Stimulated activated CD8-positive, alpha-beta memory T cell treated with anti-CD3 and anti-CD28 coated beads, Interleukin-12 subunit alpha, Interleukin-12 subunit beta, amount 100 ng/mL, for 4 hours (primary cell): ENCODE results near the gene GHRL.

Experiments
- DNase-seq: peaks from one replicate; pipeline ENCODE4 v3.0.0-alpha.2; 2020; ENCODE audit warnings: low read depth

Gene GHRL, protein sequence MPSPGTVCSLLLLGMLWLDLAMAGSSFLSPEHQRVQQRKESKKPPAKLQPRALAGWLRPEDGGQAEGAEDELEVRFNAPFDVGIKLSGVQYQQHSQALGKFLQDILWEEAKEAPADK

DNA sequence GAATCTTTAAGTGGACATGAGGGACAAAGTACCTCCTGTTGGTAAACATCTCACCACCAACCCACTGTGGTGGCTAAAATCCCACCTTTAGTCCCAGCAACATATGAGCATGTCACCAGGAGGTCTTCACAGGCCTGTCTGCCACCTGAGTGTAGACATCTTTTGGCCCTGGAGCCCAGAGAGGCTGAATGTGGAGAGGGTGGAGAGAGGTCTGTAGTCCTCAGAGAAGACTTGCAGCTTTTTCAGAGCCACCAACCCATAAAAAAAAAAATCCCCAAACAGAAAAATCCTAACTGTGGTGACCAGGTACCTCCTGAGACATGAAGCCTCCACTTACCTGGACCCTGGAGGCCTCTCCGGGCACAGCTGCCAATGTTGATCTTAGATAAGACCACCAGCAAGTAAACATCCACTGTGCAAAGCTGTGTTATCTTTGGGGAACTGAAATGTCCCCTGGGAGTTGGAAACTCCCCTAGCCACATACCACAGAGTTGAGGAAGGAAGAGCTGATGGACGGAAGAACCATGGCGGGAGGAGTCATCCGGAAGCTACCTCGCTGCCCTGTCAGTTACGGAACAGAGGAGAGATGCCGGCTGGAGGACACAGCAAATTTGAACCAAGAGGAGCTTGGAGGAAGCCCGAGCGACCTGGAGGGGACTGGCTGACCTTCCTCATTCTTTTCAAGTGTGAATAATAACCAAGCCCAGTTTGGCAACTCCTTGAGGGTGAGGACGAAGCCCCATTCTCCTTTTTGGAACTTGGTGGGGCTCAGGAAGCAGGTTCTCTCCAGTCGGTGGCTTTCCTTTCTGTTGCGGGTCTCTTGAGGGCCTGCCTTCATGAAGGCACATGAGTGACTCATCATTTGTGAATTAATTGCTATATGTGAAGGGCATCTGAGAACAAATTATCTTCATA lies at the start of gene GHRL:
GHRL (minus strand) TSS at position 443 of the 915 bp plus-strand sequence. CDS start 2,767 bp downstream, outside the sequence.
- no peak for DNase-seq

DNA sequence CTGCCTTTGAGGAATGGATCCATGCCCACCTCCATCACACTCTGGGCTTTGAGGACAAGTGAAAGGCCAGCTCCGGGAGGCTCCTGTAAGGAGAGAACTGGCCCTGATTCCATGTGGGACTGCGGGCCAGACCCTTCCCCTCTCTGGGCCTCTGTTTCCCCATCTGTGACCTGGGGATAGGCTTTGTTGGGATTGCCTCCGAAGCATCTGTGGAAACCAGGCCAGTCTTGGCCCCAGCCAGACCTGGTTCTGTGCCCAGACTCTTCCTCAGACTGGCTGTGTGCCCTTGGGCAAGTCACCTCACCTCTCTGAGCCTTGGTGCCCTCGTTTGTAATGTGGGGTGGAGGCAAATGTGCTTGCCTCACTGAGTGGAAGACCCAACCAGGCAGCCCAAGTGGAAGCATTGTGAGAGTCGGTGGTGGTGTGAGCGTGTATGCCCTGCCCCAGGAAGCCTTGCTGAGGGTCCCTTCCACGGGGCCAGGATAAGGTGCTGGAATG lies 49.2 kb upstream of the GHRL start:
- no peak for DNase-seq

DNA sequence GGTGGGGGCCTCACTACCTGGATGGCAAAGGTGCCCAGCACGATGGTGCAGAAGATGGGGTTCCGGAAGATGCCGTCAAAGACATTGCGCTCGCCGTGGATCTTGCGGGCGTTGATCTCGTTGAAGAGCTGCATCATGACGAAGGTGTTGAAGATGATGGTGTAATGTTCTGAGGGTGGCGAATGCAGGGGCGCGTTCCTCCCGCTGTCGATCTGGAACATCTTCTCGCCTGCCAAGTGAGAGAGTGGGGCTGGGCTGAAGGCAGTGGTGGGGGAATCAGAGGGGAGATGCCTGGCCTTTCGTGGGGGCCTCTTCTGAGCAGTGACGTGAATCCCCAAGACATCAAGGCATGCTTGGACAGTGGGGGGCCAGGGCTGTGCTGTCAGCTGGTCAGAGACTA lies 47.7 kb upstream of the GHRL start:
- no peak for DNase-seq

DNA sequence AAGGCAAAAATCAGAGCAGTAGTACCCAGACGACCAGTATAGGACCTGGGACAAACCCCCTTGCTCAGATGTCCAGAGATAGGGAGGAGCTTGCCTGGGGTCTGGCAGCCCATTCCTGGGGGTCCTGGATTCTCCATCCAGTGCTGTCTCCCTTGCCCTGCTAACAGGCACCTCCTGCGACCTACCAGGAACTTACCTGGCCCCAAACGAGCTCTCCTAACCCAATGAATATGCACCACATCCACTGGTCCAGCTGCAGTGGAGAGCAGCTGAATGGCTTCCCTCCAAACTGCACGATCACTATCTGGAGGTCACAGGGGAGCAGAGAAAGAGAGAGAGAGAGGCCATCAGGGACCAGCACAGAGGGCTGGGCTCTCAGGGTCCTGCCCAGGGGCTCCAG lies 47.3 kb upstream of the GHRL start:
- no peak for DNase-seq

DNA sequence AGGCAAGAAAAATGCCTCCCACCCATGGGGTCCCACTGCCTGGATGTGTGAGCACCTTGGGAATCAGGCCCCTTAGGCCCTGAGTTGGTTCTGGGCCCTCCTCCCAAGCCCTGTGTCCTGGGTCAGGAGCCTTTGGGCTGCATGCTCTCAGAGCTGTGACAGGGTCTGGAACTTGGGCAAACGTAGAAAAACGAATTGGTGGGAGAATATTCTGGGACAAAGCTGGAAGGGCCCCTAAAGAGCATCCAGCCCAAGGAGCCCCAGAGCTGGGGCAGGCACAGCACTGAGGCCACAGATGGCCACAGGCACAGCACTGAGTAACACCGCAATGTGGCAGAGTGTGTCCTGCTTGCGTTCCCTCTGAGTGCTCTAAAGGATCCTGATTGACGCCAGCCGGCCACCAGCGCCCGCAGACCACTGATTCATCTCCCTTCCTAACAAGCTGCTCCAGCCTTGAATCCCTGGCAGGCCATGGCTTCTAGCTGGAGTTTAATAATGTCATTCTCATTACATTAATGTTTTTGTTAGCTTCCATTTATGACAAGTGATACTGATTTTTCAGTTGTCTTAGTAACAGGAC lies 46.7 kb upstream of the GHRL start:
- DNase-seq, result no peak

DNA sequence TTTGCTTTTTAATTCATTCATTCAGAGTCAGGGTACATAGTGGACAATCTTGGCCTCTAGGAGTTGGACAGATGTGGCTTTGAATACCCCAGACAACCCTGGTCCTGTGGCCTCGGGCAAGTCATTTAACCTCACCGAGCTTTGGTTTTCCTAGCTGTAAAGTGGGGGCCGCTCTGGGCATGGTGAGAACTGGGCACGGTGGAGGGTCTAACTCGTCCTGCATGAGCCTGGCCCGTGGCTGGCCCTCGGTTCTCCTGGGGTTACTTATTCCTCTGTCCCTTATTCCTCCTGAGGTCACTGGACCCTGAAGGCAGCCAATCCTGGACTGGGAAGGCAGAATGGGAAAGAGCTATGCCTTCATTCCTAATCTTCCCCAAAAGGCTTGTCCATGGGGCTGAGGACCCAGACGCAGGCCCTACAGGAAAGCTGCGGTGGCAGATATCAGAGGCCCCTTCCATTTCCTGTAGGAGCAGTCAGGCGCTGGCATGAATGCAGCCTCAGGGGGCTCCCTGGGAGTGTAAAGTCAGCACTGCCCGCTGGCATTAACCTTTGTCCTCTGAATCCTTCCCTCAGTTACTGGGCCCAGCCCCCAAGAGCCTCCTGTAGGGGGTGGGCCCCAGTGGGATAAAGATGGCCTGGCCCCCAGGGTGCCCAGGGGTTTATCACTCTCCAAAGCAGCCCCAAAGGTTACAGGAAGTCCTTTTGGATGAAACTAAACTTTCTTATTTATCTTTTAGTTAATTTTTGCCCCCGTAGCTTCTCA lies 46.0 kb upstream of the GHRL start:
- DNase-seq, result no peak

DNA sequence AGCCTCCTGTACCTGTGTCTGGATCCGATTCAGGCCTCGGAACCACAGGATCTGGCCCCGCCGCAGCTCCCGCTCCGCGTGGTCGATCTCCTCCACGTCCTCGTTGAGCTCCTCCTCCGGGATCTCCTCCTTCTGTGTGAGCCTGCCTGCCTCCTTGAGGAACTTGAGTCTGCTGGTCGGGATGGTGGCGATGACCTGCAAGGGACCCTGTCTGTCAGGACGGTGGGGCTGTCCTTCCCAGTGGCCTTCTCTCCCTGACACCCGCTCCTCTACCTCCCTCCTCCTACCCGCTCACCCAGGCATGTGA lies 45.4 kb upstream of the GHRL start:
- DNase-seq, result no peak

DNA sequence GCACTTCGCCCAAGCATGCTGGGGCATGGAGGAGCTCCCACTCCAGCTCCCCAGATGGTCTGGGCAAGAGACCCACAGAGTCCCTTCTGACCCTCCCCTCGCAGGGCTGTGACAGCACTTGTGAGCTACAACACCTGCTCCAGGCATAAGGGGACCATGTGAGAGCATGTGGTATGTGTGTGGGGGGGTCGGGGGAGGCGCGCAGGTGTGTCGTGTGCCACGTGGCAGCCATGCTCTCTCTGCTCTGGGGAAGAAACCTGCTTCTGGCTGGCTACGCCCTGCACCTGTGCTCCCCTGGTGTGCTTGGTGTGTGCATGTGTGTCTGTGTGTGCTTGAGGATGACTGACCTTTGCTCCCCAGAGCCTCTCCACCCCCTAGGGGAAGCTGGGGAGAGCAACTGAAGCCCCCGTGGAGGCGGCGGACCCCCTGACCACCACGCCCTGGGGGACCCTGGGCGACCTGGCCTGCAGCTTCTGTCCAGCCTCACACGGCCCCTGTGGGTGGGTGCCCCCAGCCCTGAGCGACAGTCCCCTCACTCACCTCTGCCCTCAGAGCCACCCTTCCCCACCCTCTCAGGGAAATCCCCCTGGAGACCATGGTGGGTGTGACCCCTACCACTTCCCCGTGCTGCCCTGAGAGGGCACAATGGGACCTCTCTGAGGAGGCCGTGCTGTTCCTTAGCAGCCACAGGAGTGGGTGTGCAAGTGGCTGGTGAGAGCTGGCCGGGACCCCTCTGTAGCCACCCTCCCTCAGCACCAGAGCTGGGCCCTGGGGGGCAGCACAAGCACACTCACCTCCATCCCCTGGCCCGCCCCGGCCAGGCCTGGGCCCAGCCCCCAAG lies 44.8 kb upstream of the GHRL start:
- DNase-seq, result no peak

DNA sequence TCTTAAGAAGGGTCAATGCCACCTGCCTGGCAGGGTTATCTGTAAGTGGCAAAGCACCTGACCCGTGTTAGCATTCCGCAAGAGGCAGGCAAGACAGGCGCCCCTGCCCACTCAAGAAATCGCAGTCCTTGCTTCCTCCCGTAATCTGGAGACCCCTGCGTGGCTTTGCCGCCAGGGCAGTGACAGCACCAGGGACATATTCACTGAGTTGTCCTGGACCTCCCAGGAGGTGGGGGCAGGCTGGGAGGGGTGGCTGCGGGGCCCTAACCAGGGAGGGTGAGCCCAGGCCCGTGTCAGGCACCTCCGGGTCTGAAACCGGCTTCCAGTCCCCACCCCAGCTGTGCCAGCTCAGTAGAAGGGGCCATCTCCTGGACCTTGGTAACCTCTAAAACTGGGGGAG lies 44.0 kb upstream of the GHRL start:
- no peak for DNase-seq

DNA sequence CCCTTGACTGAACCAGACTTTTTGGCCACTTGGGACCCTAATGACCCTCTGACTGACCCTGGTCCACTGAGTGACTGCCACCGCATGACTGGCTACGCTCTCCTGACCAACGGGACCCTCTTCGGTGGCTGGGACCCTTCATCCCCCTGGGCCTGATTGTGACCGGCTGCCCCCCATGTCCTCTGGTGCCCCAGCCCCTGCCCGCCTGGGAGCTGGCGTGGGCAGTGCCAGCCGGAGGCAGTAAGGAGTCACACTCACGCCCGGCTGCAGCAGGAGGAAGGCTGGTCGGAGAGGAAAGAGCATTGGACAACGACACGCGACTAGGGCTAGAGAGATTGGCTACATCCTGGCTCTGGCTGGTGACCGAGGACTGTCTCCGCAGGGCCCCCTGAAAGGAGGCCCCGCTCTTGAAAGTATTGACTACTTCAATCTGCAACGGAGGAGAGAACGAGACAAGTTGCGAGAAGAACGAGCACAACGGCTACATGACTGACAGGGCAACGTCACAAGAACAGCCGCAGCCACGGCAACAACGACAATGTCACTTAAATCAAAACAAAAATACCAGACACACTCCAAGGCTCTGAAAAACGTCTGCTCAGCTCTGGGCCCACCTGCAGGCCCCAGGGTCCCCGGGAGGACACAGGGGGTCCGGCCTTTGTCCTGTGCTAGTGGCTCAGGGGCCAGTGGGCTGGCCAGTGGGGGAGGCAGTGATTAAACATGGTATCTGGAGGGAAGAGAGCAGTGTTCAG lies 43.3 kb upstream of the GHRL start:
- DNase-seq, result no peak

DNA sequence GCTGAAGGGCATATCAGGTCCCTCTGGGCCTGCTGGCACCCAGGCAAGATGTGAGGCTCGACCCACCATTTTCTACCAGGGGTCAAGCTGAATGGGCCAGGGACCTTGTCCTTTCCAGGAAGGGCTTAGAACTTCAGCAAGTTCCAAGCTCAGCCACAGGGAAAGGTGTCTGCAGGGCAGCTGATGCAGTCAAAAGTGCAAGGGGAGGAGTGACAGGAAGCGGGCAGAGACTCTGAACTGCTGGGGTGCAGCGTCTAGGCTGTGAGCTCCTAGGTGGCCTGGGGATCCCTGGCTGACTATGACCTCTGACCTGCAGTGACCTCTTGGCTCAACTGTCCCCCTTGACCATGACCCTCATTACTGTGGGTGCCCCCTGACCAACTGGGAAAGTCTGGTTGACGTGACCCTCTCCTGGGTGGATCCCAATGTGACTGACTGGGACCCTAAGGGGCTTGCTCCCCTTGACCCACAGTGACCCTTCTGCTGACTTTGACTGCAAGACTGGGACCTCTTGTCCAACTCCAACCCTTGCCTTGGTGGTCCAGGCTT lies 42.5 kb upstream of the GHRL start:
- DNase-seq, result no peak

DNA sequence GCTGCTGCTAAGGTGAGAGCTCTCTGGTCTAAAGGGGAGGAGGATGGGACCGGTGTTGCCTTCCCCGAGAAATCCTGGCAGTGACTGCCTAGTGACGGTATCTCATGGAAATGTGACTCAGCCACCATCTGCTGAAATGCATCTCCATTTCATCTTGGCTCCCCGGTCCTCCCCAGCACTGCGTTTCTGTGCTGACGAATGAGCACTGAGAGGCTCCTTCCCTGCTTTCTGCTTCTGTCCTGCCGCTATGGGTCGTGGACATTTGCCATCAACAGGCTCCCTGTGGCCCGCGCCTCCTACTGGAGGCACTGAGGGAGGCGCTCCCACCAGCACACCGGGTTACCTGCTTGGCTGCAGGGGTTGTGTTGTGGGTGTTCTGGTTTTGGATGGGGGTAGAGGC lies 41.7 kb upstream of the GHRL start:
- no peak for DNase-seq

DNA sequence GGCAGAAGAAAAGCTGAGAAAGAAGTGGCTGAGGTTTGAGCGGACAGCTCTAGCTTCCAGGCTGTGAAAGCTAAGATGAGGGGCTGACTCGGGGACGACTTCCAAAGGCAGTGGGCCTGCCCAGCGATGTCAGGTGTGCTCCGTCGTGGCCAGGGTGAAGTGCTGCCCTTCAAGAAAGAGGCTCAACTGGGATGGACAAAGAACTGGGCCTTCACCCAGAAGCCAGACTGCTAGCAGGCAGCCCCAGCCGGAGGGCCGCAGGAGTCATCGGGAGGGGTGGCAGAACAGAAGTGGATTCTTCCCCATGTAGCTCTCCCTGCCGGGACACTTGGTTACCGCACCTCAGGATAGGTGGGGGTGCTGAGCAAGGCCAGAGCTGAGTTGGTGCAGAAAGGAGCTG lies 41.3 kb upstream of the GHRL start:
- no peak for DNase-seq

DNA sequence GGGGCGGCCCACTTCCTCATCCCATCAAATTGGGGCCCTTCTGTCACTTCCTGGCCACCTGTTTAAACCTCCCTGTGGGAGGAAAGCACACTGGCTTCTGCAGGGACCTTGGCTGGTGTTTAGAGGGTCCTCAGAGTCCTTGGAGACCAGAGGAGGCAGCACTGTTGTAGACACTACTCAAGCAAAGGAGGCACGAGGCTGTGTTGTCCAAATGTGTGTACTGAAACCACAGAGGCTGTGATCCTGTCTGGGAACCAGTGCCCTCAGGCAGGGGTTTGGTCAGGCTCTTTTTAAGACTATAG lies 40.6 kb upstream of the GHRL start:
- no peak for DNase-seq

DNA sequence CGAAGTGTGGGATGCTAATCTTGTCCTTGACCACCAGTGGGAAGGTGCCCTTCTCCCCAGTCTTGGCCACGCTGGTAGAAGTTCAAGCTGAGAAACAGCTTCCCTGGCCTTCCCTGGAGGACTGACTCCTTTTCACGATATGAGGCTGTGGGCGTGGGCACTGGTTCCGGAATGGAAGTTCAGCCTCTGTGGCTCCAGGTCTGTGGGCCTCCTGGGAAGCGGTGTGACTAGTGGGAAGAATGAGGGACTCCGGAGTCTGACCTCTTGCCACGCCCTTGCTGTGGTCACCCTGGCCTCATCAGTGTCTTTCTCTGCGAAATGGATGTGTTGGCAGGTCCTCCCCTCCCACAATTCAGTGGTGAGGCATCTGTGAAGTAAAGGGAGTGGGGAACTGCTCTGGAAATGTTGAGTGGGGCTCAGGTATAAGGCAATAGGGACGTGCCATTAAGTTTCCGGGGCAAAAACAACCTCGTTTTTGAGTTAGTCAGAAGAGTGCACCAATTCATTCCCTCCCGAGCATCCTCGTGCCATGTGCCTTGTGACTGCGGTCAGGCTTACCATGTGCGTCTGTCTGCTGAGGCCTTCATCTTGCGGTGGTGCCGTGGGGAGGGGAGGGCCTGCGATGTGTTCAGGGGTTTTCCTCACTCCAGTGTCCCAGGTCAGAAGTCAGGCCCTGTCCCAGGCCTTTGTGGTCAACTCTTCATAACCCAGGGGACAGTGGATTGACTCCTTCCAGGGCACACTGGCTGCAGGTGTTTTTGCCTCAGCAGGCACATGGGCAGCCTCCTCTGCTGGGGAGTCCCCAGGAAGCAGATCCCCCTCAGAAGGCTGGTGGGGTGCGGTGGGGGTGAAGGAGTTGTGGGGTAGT lies 40.0 kb upstream of the GHRL start:
- no peak for DNase-seq

DNA sequence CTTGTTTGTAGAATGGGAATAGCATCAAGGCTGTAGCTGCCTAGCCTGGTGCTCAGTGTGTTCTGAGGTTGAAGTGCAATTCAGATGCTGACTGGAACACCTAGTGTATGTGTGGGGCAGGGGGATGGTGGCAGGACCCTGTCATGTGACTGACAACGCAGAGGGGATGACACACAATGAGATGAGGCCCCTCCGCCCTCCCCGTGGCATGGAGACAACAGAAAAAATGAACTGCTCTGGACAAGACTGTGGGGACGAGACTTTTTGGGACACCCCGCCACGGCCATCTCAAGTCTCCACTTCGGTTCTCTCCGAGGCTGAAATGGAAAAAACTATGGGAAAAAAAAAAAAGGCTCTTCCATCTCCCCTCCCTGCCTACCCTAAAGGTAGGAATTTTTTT lies 38.6 kb upstream of the GHRL start:
- no peak for DNase-seq

DNA sequence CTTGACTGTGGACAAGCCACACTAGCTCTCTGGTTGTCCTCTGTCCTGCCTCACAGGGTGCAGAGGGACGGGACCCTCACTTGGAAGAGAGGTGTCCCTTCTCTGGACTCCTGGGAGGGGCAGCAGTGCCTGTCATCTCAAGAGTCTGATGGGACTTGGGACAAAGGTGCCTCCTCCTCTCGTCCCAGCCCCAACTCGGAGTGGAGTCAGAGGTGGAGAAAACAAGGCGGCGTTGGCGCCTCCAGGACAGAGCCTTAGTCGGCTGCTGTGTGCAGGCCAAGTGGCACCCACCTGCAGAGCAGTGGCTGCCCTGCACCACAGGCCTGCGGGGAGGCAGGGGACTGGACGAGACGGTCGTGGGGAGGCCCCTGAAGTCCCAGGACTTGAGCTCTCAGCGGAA lies 37.6 kb upstream of the GHRL start:
- DNase-seq, result no peak

DNA sequence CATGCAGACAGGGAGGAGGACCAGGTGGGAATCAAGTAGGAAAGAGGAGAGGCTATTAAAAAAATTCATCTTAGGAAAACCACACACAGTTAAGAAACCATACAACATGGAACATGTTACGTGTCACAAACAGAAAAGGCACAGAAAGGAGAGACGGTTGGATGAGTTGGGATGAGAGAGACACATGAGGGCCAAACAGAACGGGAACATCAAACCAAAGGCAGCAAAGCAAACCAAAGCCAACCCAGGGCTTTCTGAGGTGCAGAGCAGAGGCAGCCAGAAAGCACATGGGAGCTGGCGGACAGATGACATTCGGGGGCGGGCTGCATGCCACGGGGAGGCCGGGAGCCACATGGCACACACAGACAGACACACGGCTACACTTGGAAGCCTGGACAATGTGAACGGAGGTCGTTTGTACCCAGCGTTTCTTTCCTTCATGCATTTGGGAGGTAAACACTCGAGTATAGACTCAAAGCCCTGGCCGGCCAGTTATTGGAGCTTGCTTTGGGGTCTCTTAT lies 36.8 kb upstream of the GHRL start:
- no peak for DNase-seq

DNA sequence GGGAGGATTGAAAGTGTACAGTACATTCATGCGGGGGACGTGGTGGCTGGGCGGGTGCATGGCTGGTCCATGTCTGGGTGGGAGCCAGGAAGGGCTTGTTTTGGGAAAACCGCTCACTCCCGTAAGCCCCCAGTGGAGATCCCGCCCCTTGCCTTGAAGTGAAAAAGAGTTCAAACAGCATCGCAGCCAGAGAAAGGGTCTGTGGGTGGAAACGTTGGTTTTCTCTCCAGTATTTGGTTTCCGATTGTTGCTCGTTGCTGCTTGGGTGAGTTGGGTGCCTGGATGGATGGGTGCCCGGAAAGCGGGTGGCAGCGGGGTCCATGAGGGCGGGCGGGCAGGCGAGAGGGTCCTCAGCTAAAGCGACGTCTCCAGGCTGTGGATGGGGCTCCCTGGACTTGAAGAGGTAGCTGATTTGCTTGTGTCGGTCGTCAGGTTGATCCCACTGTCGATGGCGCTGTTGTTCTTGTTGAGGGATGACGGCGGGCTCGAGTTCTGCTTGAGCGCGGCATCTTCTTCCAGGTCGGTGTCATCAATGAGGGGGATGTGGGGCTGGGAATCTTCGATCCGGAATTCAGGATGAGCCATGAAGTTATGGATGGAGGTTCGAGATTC lies 35.8 kb upstream of the GHRL start:
- DNase-seq, result no peak
